ENCODE results near the gene GSG1L2.
"Not testable (repeated sequence)": the region's sequence is repeated elsewhere in the genome, so short reads cannot be mapped to it uniquely, and the experiment has no call there.

The GSG1L2 gene

GRCh38 chr17:9788601-9789000 lies 33.3 kb downstream of the GSG1L2 start:
- no peak for TF ChIP-seq CTCF (IDR thresholded peaks at IDR 0.05; ENCODE audit: low read depth, low read length)
- DNase-seq (ENCODE audit: low read depth in 2 of 2) = no peak
- H3K4me3 ChIP-seq (replicated peaks in 1 of 2; ENCODE audit: low read depth in 2 of 2, low read length in 2 of 2) = no peak overlapping the region

GRCh38 chr17:9784544-9784943 lies 37.3 kb downstream of the GSG1L2 start:
- no peak for DNase-seq (ENCODE audit: low read depth in 2 of 2)
- TF ChIP-seq CTCF (IDR thresholded peaks at IDR 0.05; ENCODE audit: low read depth, low read length) = no peak
- no peak overlapping the region for H3K4me3 ChIP-seq (replicated peaks in 1 of 2; ENCODE audit: low read depth in 2 of 2, low read length in 2 of 2)

GRCh38 chr17:9783465-9783864 lies 38.4 kb downstream of the GSG1L2 start:
- not testable (repeated sequence) for DNase-seq (ENCODE audit: low read depth in 2 of 2); H3K4me3 ChIP-seq (replicated peaks in 1 of 2; ENCODE audit: low read depth in 2 of 2, low read length in 2 of 2)

GRCh38 chr17:9783050-9783449 lies 38.8 kb downstream of the GSG1L2 start:
- DNase-seq (ENCODE audit: low read depth in 2 of 2) = no peak
- H3K4me3 ChIP-seq (replicated peaks in 1 of 2; ENCODE audit: low read depth in 2 of 2, low read length in 2 of 2) = no peak overlapping the region
- no peak for TF ChIP-seq CTCF (IDR thresholded peaks at IDR 0.05; ENCODE audit: low read depth, low read length)

- no peak overlapping the region for H3K4me3 ChIP-seq (replicated peaks in 1 of 2; ENCODE audit: low read depth in 2 of 2, low read length in 2 of 2)
- DNase-seq (ENCODE audit: low read depth in 2 of 2) = no peak
- TF ChIP-seq CTCF (IDR thresholded peaks at IDR 0.05; ENCODE audit: low read depth, low read length) = no peak
Observed at GRCh38 chr17:9780552-9780951, 41.3 kb downstream of the GSG1L2 start.

GRCh38 chr17:9776911-9777310 lies 45.0 kb downstream of the GSG1L2 start:
- no peak for TF ChIP-seq CTCF (IDR thresholded peaks at IDR 0.05; ENCODE audit: low read depth, low read length)

GRCh38 chr17:9772658-9773057 lies 49.2 kb downstream of the GSG1L2 start:
- TF ChIP-seq CTCF (IDR thresholded peaks at IDR 0.05; ENCODE audit: low read depth, low read length) = no peak
- DNase-seq (ENCODE audit: low read depth in 2 of 2) = no peak
- no peak overlapping the region for H3K4me3 ChIP-seq (replicated peaks in 1 of 2; ENCODE audit: low read depth in 2 of 2, low read length in 2 of 2)

More at GRCh38 chr17:9776911-9777310, 45.0 kb downstream of the GSG1L2 start:
- no peak overlapping the region for H3K4me3 ChIP-seq (replicated peaks in 1 of 2; ENCODE audit: low read depth in 2 of 2, low read length in 2 of 2)
- no peak for DNase-seq (ENCODE audit: low read depth in 2 of 2)
